OCI-LY3 (cell line): ENCODE results near the gene LARGE1.

Experiments
- H2AFZ ChIP-seq: fragments of 200-600, 300-600 bp; shearing (Covaris generic); 2 replicates; pipeline ENCODE4 v1.6.0; 2014; ENCODE audit warnings: antibody characterized with exemption, low read depth, low read length
- H3K27ac ChIP-seq: fragments of 200-600, 300-600 bp; sonication (generic); 2 replicates; pipeline ENCODE4 v1.5.1; 2014; ENCODE audit warnings: mild to moderate bottlenecking, low read length, moderate library complexity, mixed read lengths
- H3K27me3 ChIP-seq: fragments of 200-600, 300-600 bp; sonication (generic); 2 replicates; pipeline ENCODE4 v1.6.1; 2014; ENCODE audit warnings: low read depth, low read length, mixed read lengths
- H3K36me3 ChIP-seq: fragments of 200-600, 300-600 bp; sonication (generic); replicated peaks from 2 replicates; pipeline ENCODE3; 2014; ENCODE audit warnings: low read depth, low read length, mixed read lengths
- H3K4me1 ChIP-seq: fragments of 300-600, 200-600 bp; sonication (generic); 2 replicates; pipeline ENCODE4 v1.6.1; 2014; ENCODE audit warnings: low read length, mixed read lengths
- H3K4me2 ChIP-seq: fragments of 200-600, 300-600 bp; sonication (generic); 2 replicates; pipeline ENCODE4 v1.6.1; 2014; ENCODE audit warnings: low read length, mixed read lengths
- H3K4me3 ChIP-seq: fragments of 300-600, 200-600 bp; sonication (generic); 2 replicates; pipeline ENCODE4 v1.5.1; 2014; ENCODE audit warnings: antibody characterized with exemption, mild to moderate bottlenecking, low read length, moderate library complexity
- H3K79me2 ChIP-seq: fragments of 300-600, 200-600 bp; shearing (Covaris generic); 2 replicates; pipeline ENCODE4 v1.6.1; 2014; ENCODE audit warnings: mild to moderate bottlenecking, low read length, mixed read lengths
- H3K9ac ChIP-seq: fragments of 300-600, 200-600 bp; shearing (Covaris generic); 2 replicates; pipeline ENCODE4 v1.6.0; 2014; ENCODE audit warnings: mild to moderate bottlenecking, low read length, moderate library complexity
- H3K9me3 ChIP-seq: fragments of 200-600, 300-600 bp; shearing (Covaris generic); 2 replicates; pipeline ENCODE4 v1.6.1; 2014; ENCODE audit warnings: low read length, mixed read lengths; ENCODE audit not compliant: insufficient read depth
- H4K20me1 ChIP-seq: fragments of 200-600, 300-600 bp; sonication (generic); 2 replicates; pipeline ENCODE4 v1.6.1; 2016; ENCODE audit warnings: low read length, mixed read lengths; ENCODE audit not compliant: insufficient read depth
- CTCF ChIP-seq: fragments of 200-600, 300-600 bp; sonication (generic); IDR thresholded peaks from 2 replicates; pipeline ENCODE4 v1.5.1; 2014; ENCODE audit warnings: antibody characterized with exemption, low read length, low read depth
- EZH2phosphoT487 ChIP-seq: fragments of 200-600 bp; shearing (Covaris generic); IDR thresholded peaks from 2 replicates; pipeline ENCODE4 v1.6.1; 2018; ENCODE audit warnings: antibody characterized with exemption, mixed run types, low read depth

Gene LARGE1

GRCh38 chr22:33654173-33654895 is 265.9 kb downstream of the LARGE1 start:
- TF ChIP-seq EZH2phosphoT487 (no peak), CTCF (no peak)
- no peaks in the 10 kb centered on the region for H3K79me2 ChIP-seq
- H4K20me1 ChIP-seq = 0 out of 2 replicates have a peak, but pooled peaks cover 18% of the 10 kb centered on the region
- H2AFZ ChIP-seq = no peak overlapping the region
- H3K27ac ChIP-seq = no peak overlapping the region
- H3K27me3 ChIP-seq = no peaks in the 10 kb centered on the region
- 0 out of 2 replicates have a peak, but pooled peaks cover 4% of the 10 kb centered on the region for H3K4me1 ChIP-seq
- H3K4me2 ChIP-seq = no peak overlapping the region
- 0 out of 2 replicates have a peak, but pooled peaks cover 3% of the 10 kb centered on the region for H3K9me3 ChIP-seq
- H3K36me3 ChIP-seq = peaks cover 15% of the 10 kb centered on the region
- no peak overlapping the region for H3K4me3 ChIP-seq
- H3K9ac ChIP-seq = no peak overlapping the region

- Histone ChIP-seq H3K4me3 (no peak overlapping the region), H3K36me3 (peaks cover 13% of the 10 kb centered on the region), H3K27ac (no peak overlapping the region), H3K9me3 (0 out of 2 replicates have a peak, but pooled peaks cover 3% of the 10 kb centered on the region), H3K4me1 (0 out of 2 replicates have a peak, but pooled peaks cover 4% of the 10 kb centered on the region), H3K27me3 (no peaks in the 10 kb centered on the region), H3K79me2 (no peaks in the 10 kb centered on the region), H3K4me2 (no peak overlapping the region), H3K9ac (no peak overlapping the region), H4K20me1 (0 out of 2 replicates have a peak, but pooled peaks cover 18% of the 10 kb centered on the region), H2AFZ (no peak overlapping the region)
- no peak for TF ChIP-seq CTCF
- TF ChIP-seq EZH2phosphoT487 = no peak
Measured at GRCh38 chr22:33653532-33654063, 266.7 kb downstream of the LARGE1 start.

- H2AFZ ChIP-seq = no peak overlapping the region
- no peak overlapping the region for H3K27ac ChIP-seq
- H3K9ac ChIP-seq = no peak overlapping the region
- H3K4me3 ChIP-seq = no peak overlapping the region
- no peaks in the 10 kb centered on the region for H3K79me2 ChIP-seq
- H3K4me1 ChIP-seq = 0 out of 2 replicates have a peak, but pooled peaks cover 4% of the 10 kb centered on the region
- TF ChIP-seq CTCF = no peak
- H4K20me1 ChIP-seq = 0 out of 2 replicates have a peak, but pooled peaks cover 18% of the 10 kb centered on the region
- peaks cover 13% of the 10 kb centered on the region for H3K36me3 ChIP-seq
- no peak overlapping the region for H3K4me2 ChIP-seq
- H3K27me3 ChIP-seq = no peaks in the 10 kb centered on the region
- 0 out of 2 replicates have a peak, but pooled peaks cover 3% of the 10 kb centered on the region for H3K9me3 ChIP-seq
Measured at GRCh38 chr22:33652615-33653014, 267.7 kb downstream of the LARGE1 start.

GRCh38 chr22:33650244-33650643 is 270.0 kb downstream of the LARGE1 start:
- H2AFZ ChIP-seq = no peak overlapping the region
- no peaks in the 10 kb centered on the region for H3K27me3 ChIP-seq
- no peaks in the 10 kb centered on the region for H3K79me2 ChIP-seq
- no peak for TF ChIP-seq CTCF
- no peak for TF ChIP-seq EZH2phosphoT487
- H3K36me3 ChIP-seq = peaks cover 13% of the 10 kb centered on the region
- no peak overlapping the region for H3K27ac ChIP-seq
- no peak overlapping the region for H3K9ac ChIP-seq
- no peak overlapping the region for H3K4me2 ChIP-seq
- H3K9me3 ChIP-seq = no peaks in the 10 kb centered on the region
- H3K4me1 ChIP-seq = no peaks in the 10 kb centered on the region
- 0 out of 2 replicates have a peak, but pooled peaks cover 18% of the 10 kb centered on the region for H4K20me1 ChIP-seq
- H3K4me3 ChIP-seq = no peak overlapping the region
